Cardiac fibroblast (primary cell): ENCODE data around the gene PHF12.
A peak's percentile ranks its signal among the peaks of the same experiment; 100 is the strongest.

ENCODE experiments used
- DNase-seq, 2 donors: peaks; one replicate each; pipeline versions ENCODE4 v3.0.0 to v3.0.0-alpha.2; 2010; ENCODE audit warnings: low read depth in 2 of 2
- H3K4me3 ChIP-seq, 2 donors: replicated peaks in 1 of 2; 1 replicate in 1 of 2; 2 replicates in 1 of 2; pipeline ENCODE4 v1.5.1; 2011; ENCODE audit warnings: low read depth in 2 of 2, low read length in 2 of 2, mild to moderate bottlenecking in 2 of 2, moderate library complexity in 1 of 2
- TF ChIP-seq, protein P1 (sequence below): IDR thresholded peaks from one replicate; pipeline ENCODE4 v1.5.1; 2011; ENCODE audit warnings: low read depth, mild to moderate bottlenecking, low read length, inconsistent platforms

Gene PHF12

DNA sequence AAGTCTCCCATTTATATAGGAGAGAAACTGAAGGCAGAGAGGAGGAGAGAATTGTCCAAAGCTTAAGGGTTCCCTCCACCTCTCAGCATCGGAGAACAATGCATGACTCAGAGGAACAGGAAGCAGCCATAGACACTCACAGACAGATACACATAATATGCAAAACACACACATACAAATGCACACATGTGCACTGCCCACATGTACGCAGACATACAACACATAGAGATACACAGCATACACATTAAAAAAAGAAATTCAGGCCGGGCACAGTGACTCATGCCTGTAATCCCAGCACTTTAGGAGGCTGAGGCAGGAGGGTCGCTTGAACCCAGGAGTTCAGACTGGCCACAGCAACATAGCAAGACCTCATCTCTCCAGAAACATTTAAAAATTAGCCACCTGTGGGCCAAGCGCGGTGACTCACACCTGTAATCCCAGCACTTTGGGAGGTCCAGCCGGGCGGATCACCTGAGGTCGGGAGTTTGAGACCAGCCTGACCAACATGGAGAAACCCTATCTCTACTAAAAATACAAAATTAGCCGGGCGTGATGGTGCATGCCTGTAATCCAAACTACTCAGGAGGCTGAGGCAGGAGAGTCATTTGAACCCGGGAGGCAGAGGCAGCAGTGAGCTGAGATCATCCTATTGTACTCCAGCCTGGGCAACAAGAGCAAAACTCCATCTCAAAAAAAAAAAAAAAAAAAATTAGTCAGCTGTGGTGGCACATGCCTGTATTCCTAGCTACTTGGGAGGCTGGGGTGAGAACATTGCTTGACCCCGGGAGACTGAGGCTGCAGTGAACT, 85.2 kb downstream of the PHF12 start:
- H3K4me3 ChIP-seq: no peak overlapping the region
- peak; percentile 52 to 62 for DNase-seq
- TF ChIP-seq, protein P1, sequence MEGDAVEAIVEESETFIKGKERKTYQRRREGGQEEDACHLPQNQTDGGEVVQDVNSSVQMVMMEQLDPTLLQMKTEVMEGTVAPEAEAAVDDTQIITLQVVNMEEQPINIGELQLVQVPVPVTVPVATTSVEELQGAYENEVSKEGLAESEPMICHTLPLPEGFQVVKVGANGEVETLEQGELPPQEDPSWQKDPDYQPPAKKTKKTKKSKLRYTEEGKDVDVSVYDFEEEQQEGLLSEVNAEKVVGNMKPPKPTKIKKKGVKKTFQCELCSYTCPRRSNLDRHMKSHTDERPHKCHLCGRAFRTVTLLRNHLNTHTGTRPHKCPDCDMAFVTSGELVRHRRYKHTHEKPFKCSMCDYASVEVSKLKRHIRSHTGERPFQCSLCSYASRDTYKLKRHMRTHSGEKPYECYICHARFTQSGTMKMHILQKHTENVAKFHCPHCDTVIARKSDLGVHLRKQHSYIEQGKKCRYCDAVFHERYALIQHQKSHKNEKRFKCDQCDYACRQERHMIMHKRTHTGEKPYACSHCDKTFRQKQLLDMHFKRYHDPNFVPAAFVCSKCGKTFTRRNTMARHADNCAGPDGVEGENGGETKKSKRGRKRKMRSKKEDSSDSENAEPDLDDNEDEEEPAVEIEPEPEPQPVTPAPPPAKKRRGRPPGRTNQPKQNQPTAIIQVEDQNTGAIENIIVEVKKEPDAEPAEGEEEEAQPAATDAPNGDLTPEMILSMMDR: no peak

DNA sequence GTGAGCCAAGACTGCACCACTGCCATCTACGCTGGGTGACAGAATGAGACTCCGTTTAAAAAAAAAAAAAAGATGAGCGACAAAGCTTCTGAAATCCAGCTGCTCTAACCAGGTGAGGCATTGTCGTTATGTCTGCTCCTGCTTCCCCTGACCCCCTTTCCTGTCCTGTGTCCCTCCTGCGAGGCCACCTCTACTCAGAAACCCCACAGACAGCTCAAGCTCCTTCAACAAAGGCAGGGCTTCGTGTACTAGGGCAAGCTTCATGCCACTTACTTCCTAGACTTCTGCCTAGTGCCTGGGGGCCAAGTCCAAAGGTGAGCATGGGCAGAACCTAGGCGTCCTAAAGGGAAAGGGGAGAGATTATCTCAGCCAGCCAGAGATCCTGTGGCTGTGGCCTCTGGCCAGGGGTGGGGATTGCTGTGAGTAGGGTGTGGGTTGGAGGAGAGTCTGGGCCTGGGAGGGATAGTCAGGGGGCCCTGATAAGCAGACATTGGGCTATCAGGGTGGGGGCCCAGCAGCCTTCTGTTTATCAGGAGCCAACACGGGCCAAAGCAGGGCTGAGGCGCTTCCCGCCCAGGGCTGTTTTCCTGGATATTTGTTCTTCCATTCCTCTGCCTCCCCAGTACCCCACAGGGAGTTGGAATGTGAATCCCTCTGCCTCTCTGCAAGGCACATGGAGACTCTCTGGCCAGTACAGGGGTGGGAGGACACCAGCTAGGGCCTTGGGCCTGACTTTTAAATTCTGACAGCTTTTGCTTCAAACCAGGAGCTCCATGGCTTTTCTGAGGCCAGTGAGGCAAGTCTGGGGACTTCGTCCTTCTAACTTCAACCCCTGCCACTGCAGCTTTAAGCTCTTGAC, 86.1 kb downstream of the PHF12 start:
- DNase-seq: no peak
- TF ChIP-seq, protein P1: no peak
- H3K4me3 ChIP-seq: no peak overlapping the region

DNA sequence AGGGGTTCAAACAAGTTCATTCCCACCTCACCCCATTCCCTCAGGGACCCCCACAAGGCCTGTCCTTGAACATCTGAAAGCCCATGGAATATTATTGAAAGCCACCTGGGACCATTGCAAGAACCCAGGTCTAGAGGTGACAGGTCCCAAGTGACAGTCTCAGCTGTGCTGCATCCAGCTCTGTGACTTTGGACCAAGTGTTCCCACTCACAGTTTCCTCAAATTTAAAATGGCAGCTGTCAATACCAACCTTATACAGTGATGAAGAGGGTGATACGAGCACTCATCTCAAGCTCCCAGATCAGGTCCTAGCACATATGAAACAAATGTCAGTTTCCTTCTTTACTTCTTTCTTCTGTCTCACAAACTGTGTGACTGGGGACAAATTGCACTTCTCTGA, 87.4 kb downstream of the PHF12 start:
- TF ChIP-seq, protein P1: no peak
- H3K4me3 ChIP-seq: no peak overlapping the region
- no peak for DNase-seq

DNA sequence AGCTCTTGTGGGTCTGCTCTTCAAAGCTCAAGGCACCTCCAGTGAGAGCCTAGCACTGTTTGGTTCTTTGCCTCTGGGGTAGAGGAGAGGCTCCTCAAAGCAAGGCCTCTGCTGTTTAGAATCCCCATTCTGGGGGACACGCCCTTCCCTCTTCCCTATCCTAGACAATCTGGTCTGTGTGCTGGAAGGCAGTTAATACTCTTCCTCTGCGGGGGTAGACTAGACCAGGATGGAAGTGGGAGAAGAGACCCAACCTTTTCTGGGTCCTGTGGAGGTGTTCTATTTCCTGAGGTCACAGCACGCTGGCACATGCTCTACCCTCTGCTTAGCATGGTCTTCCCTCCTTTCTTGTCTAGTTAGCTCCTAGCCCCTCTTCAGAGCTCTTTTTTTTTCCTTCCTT, 88.8 kb downstream of the PHF12 start:
- TF ChIP-seq, protein P1: no peak
- no peak overlapping the region for H3K4me3 ChIP-seq
- no peak for DNase-seq

DNA sequence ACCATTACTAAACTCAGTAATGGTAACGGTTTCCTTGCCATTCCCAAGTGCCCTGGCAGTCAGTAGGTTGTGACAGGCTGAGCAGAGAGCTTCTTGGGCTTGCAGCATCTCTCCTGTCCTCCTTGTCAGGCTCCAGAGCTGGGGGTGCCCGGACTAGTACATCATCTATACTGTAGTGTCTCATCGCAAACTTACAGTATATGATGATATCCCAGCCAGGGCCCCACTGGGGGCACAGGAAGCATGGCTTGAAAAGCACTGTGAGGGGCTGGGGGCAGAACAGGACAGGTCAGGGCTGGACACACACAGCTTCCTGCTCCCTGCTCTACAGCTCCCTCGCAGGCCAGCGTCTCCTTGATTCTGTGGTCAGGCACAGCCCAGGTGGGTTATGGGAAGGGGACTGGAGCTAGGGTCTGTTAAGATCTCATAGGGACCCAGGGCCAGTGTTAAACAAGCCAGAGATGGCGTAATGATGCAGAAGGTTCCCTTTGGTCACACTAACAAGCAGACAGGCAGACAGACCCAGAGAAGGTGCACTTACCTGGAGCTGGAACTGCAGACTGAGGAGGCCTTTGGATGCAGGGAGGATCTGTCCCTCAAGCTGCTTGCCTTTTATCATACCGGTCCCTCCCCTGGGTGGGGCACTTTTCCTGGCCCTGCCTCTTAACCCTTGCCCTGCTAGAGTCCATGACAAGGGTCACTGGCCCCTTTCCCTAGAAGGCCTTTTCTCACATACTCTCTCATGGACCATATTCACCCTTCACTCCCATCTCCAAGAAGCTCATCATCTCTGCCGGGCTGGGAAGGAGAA, 89.7 kb downstream of the PHF12 start:
- H3K4me3 ChIP-seq: no peak overlapping the region
- TF ChIP-seq, protein P1: no peak
- no peak for DNase-seq

DNA sequence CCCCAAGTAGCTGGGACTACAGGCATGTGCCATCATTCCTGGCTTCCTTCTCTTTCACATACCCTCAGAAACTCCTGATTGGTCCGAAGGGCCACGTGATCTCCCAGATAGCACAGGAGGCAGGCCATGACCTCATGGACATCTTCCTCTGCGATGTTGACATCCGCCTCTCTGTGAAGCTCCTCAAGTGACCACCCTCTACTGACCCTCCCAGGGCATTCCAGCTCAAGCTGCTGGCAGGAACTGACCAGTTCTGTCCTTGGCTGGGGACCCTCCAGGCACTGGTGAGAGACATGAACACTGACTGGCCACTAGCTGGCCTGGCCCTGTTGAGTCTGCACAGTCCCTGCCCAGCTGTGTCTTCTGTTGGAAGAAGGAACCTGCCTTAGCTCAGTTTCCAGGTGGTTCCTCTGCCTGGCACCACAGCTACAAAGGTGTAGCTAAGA, 90.9 kb downstream of the PHF12 start:
- TF ChIP-seq, protein P1: no peak
- no peak for DNase-seq
- H3K4me3 ChIP-seq: no peak overlapping the region
